SJCRH30 (cell line): ENCODE data around the gene CLDN14. TPM values are rescaled to one million over a fixed set of nuclear protein-coding genes. Genes with fewer than 3 reads are reported as not detected.
A peak's percentile ranks its signal among the peaks of the same experiment; 100 is the strongest.

Source experiments
- DNase-seq, 2 experiments: peaks; one replicate each; pipeline ENCODE4 v3.0.0-alpha.2; 2015 to 2020
- H3K27ac ChIP-seq: fragments of 250-450 bp; sonication (Bioruptor Pico); 2 replicates; pipeline ENCODE4 v1.5.1; 2020; ENCODE audit warnings: mild to moderate bottlenecking, moderate library complexity
- H3K27me3 ChIP-seq: fragments of 250-450 bp; sonication (Bioruptor Pico); 2 replicates; pipeline ENCODE4 v1.5.1; 2020; ENCODE audit warnings: mild to moderate bottlenecking, moderate library complexity
- H3K36me3 ChIP-seq: fragments of 250-450 bp; sonication (Bioruptor Pico); 2 replicates; pipeline ENCODE4 v1.5.1; 2020; ENCODE audit warnings: mild to moderate bottlenecking, moderate library complexity
- H3K4me1 ChIP-seq: fragments of 250-450 bp; sonication (Bioruptor Pico); 2 replicates; pipeline ENCODE4 v1.5.1; 2020; ENCODE audit warnings: mild to moderate bottlenecking, moderate library complexity
- H3K4me3 ChIP-seq: fragments of 250-450 bp; sonication (Bioruptor Pico); 2 replicates; pipeline ENCODE4 v1.5.1; 2020; ENCODE audit warnings: mild to moderate bottlenecking, moderate library complexity
- H3K9me3 ChIP-seq: fragments of 250-450 bp; sonication (Bioruptor Pico); replicated peaks from 2 replicates; pipeline ENCODE4 v1.5.1; 2020; ENCODE audit warnings: mild to moderate bottlenecking, moderate library complexity
- total RNA-seq: library from RNA; depleted of rRNA; stranded (reverse); fragments of >200 nt; shearing (Covaris generic); gene quantifications from 2 replicates; pipeline ENCODE4 v1.2.3, GENCODE V29; 2014

The CLDN14 gene
- total RNA-seq, 1 experiment from 2014 or later, result not detected

DNA sequence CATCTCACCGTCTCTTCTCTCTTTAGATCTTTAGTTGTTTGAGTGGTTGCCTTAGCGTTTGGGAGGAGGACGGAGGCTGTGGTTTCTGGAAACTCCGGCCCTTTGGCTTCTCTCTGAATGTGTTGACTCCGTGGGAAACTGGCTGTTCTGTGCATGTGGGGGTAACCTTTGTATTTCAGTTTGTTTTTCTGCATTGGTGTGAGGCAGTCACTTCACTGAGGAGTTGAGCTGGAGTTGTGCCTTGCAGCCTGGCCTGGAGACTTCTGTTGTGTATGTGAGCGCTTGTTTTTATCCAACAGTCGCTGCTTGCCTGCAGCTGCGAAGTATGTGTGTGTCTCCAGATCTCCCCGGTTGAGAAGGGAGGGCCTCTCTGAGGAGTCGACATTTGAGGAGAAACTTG, 33.6 kb downstream of the CLDN14 start:
- Histone ChIP-seq H3K4me1 (no peaks in the 10 kb centered on the region), H3K27ac (no peak overlapping the region), H3K9me3 (no peaks in the 10 kb centered on the region), H3K27me3 (no peaks in the 10 kb centered on the region), H3K36me3 (no peaks in the 10 kb centered on the region), H3K4me3 (no peak overlapping the region)
- DNase-seq, result no peak

DNA sequence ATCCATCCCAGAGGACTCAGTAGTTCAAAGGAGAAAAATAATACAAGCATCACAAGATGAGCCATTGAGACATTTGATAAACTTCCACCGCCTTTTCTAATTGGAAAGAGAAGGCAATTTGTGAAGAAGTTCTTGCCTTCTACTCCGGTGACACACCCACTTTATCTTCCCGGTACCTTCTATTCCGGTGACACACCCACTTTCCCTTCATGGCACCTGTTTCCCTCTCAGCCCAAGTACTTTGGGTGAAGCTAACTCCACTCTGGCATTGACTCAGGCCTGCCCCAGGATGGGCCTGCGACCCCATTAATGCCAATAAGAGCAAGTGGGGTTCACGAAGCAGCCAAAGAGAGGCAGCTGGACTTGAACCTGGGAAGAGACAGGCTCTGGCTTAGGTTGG, 38.2 kb downstream of the CLDN14 start:
- Histone ChIP-seq H3K4me3 (no peak overlapping the region), H3K27ac (no peak overlapping the region), H3K4me1 (no peaks in the 10 kb centered on the region), H3K9me3 (no peaks in the 10 kb centered on the region), H3K36me3 (no peaks in the 10 kb centered on the region), H3K27me3 (no peaks in the 10 kb centered on the region)
- no peak for DNase-seq

DNA sequence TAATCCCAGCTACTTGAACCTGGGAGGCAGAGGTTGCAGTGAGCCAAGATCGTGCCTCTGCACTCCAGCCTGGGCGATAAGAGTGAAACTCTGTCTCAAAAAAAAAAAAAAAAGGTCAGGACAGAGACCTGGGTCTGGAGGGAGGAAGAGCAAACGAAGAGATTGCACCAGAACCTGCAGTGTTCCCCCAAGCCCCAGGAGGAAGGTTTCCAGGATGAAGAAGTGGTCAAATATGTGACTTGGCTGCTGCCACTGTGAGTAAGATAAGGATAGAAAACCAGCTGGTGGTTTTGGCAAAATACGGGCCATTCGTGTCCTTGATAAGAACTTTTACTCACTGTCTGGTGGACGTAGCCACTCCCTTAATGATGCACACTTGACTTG, 42.2 kb downstream of the CLDN14 start:
- H3K36me3 ChIP-seq, result no peaks in the 10 kb centered on the region
- H3K27me3 ChIP-seq, result no peaks in the 10 kb centered on the region
- no peaks in the 10 kb centered on the region for H3K4me1 ChIP-seq
- H3K9me3 ChIP-seq, result no peaks in the 10 kb centered on the region
- no peak for DNase-seq
- H3K4me3 ChIP-seq, result no peak overlapping the region
- H3K27ac ChIP-seq, result no peak overlapping the region

DNA sequence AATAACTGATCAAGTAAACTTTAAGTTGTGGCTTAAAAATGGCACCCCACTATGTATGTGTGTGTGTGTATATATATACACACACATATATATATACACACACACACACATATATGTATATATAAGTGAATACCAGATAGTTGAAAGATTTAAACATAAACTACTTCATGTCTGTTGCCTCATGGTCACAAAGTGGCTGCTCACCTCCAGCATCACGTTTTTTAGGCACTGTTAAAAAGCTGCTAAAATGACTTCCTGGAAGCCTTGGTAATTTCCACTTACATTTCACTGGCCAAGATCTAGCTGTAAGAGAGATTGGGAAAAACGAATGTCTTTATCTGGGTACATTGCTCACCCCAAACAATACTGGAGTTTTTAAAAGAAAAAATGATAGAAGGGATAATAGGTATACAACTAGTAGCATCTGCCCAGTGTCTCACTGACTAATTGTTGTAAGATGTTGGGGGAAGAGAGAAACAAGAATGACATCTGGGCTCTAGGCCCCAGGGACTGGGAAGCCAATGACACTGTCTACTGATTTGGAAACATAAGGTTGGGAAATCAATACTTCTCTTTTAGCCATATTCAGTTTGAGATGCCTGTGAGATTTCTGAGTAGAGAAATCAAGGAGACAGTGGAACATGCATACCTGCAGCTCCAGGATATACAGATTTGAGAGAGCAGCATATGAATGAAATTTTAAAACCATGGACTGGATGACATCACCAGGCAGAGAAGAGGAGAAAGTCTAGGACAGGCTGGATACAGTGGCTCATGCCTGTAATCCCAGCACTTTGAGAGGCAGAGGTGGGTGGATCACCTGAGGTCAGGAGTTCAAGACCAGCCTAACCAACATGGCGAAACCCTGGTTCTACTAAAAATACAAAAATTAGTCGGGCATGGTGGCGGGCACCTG, 42.8 kb downstream of the CLDN14 start:
- no peak overlapping the region for H3K4me3 ChIP-seq
- no peak overlapping the region for H3K27ac ChIP-seq
- DNase-seq, result no peak

DNA sequence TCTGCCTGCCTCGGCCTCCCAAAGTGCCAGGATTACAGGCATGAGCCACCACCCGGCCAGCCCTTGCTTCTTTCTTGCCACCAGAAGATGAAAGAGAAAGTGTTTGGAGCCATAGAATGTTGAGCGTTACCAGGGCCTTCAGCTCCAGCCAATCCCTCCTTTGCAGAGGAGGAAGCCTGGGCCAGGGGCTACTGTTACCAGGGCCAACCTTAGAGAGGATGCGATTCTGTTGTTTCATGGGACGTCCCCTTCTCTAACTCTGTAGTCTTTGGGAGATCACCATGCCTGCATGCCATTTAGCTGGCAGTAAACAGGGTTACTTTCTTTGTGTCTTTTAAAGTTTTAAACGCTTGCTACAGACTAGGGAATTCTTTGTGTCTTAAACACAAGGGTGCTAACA, 45.8 kb downstream of the CLDN14 start:
- no peaks in the 10 kb centered on the region for H3K27me3 ChIP-seq
- DNase-seq, result no peak
- no peak overlapping the region for H3K27ac ChIP-seq
- no peak overlapping the region for H3K4me3 ChIP-seq
- no peaks in the 10 kb centered on the region for H3K36me3 ChIP-seq
- H3K9me3 ChIP-seq, result no peaks in the 10 kb centered on the region
- H3K4me1 ChIP-seq, result peaks cover 10% of the 10 kb centered on the region

More for the DNA sequence above, 42.8 kb downstream of the CLDN14 start:
- no peaks in the 10 kb centered on the region for H3K9me3 ChIP-seq
- no peaks in the 10 kb centered on the region for H3K36me3 ChIP-seq
- no peaks in the 10 kb centered on the region for H3K27me3 ChIP-seq
- H3K4me1 ChIP-seq, result no peaks in the 10 kb centered on the region

DNA sequence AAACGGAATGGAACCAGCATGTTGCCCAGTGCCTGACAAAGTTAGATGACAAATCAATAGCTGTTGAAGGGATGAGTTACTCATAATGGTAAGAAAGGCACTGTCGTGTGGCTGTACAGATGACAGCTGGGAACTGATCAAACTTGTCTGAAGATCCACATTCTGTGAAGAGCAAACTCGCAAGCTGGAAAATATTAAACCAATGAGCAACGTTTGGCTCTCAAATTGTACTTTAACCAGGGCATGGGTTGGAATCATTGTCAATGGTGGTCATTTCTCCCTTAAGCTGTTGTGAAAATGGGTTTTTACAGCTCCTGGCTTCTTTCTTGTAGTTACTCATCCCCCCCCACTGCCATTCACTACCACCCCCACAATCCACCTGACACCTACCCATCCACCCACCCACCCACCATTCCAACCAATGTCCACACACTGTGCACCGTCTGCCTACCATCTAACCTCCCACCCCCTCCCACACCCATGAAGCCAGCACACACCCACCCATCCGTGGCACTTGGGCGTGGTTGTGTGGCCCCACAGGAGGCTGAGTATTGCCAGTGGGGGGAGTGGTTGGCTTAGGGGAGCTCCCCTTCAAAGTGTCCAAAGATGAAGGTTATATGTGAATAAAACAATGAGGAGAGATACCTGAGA, 46.7 kb downstream of the CLDN14 start:
- no peak overlapping the region for H3K4me3 ChIP-seq
- peaks cover 13% of the 10 kb centered on the region for H3K4me1 ChIP-seq
- H3K9me3 ChIP-seq, result no peaks in the 10 kb centered on the region
- H3K27me3 ChIP-seq, result no peaks in the 10 kb centered on the region
- H3K27ac ChIP-seq, result no peak overlapping the region
- no peak for DNase-seq
- no peaks in the 10 kb centered on the region for H3K36me3 ChIP-seq

DNA sequence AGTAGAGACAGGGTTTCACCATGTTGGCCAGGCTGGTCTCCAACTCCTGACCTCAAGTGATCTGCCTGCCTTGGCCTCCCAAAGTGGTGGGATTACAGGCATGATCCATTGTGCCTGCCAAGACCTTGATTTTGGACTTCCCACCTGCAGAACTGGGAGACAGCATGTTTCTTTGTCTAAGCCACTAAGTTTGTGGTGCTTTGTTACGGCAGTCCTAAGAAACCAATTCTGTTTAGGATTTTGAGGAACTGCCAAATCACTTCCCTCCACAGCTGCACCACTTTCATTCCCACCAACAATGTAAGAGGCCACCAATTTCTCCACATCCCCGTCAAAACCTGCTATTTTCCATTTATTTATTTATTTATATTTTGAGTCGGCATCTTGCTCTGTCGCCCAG, 48.7 kb downstream of the CLDN14 start:
- Histone ChIP-seq H3K27ac (no peak overlapping the region), H3K4me1 (peaks cover 13% of the 10 kb centered on the region), H3K4me3 (no peak overlapping the region)

DNA sequence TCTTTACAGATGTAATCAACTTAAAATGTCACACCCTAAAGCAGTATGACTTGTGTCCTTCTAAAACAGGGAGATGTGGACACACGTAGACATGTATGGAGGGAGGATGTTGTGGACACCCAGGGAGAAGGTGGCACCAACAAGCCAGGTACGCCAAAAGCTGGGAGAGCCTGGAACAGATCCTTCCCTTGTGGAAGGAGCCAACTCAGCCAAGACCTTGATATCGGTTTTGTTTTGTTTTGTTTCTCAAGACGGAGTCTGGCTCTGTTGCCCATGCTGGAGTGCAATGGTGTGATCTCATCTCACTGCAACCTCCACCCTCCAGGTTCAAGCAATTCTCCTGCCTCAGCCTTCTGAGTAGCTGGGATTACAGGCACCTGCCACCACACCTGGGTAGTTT, 49.1 kb downstream of the CLDN14 start:
- Histone ChIP-seq H3K27me3 (no peaks in the 10 kb centered on the region), H3K9me3 (no peaks in the 10 kb centered on the region), H3K36me3 (no peaks in the 10 kb centered on the region), H3K4me3 (peak overlapping the region; percentile 44), H3K27ac (peak overlapping the region; percentile 90), H3K4me1 (peaks cover 13% of the 10 kb centered on the region)
- DNase-seq, result no peak

More for the DNA sequence above, 48.7 kb downstream of the CLDN14 start:
- Histone ChIP-seq H3K9me3 (no peaks in the 10 kb centered on the region), H3K27me3 (no peaks in the 10 kb centered on the region), H3K36me3 (no peaks in the 10 kb centered on the region)
- DNase-seq, result no peak

DNA sequence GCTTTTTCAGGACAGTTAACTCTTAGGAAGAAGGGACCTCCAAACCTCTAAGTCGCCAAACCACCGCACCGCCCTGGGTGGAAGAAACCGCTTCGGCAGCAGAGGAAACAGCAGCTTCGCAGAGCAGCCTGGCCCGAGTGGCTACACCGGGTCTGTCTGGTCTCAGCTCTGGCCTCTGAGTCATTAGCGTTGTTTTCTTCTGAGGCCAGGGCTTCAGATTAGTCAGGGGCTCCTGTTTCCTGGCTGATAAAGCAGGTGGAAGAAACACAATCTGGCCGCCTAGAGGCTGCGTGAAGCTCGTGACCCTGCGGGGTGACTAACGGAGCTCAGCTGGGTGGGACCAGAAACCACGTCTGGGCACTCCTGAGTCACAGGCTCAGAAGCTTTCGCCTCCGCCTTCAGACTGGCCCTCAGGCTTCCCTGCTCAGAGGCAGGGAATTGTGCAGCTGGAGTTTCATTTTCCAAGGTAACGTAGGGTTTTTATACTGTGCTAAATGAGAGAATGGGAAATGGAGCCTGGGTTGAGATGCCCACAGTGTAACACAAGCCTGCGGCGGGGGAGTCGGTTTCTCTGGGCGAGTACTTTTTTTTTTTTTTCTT, 49.9 kb downstream of the CLDN14 start:
- peaks cover 13% of the 10 kb centered on the region for H3K4me1 ChIP-seq
- H3K27ac ChIP-seq, result peak overlapping the region; percentile 90
- DNase-seq, result peak; percentile 94 to 97
- no peaks in the 10 kb centered on the region for H3K27me3 ChIP-seq
- peak overlapping the region; percentile 44 for H3K4me3 ChIP-seq
- H3K9me3 ChIP-seq, result no peaks in the 10 kb centered on the region
- no peaks in the 10 kb centered on the region for H3K36me3 ChIP-seq

DNA sequence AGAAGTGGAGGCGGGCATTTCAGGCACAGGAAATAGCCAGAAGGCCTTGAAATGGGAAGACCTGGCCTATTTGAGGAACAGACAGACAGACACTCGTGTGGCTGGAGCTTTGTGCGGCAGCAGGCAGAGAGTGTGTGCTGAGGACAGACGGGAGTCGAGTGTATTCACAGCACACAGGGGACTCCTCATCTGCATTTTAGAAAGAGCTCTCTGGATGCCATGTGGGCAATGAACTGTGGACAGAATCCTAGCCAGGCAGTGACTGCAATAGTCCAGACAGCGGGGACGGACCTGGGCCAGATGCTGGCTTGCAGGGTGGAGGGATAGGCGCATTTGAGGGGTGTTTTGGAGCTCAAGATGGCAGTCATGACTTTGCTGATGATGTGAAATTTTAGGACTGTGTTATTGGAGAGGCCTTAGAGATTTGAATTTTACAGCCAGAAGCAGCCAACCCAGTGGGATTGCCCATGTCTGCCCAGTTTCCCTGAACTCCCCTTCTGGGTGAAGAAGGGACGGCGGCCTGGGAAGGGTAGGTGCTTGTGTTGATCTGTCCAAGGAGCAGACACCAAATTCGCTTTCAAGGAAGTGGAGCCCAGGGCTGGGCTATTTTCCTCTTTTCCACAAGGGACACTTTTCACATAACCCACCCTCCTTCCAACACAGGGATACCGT, 51.0 kb downstream of the CLDN14 start:
- peak overlapping the region; percentile 90 for H3K27ac ChIP-seq
- DNase-seq, result peak in 1 of 2 experiments; percentile 33
- no peaks in the 10 kb centered on the region for H3K9me3 ChIP-seq
- peaks cover 18% of the 10 kb centered on the region for H3K4me1 ChIP-seq
- no peaks in the 10 kb centered on the region for H3K27me3 ChIP-seq
- no peak overlapping the region for H3K4me3 ChIP-seq
- H3K36me3 ChIP-seq, result no peaks in the 10 kb centered on the region

DNA sequence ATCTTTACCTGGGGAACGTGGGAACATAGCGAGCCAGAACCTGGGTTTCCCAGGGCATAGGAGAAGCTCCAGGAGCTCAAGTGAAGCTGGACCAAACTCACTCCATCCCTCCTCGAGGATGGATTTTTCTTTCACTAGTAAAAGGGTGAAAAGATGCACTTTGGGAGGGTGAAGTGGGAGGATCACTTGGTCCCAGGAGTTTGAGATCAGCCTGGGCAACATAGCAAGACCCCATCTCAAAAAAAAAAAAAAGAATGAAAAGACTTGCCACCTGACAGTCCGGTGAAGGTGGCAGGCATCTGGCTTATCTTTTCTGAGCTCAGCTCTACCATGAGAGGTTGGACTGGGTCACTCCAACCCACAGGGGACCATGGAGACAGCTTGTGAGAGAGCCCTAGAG, 52.4 kb downstream of the CLDN14 start:
- H3K36me3 ChIP-seq, result no peaks in the 10 kb centered on the region
- no peak overlapping the region for H3K27ac ChIP-seq
- H3K9me3 ChIP-seq, result no peaks in the 10 kb centered on the region
- H3K4me1 ChIP-seq, result peaks cover 21% of the 10 kb centered on the region
- no peak for DNase-seq
- no peaks in the 10 kb centered on the region for H3K27me3 ChIP-seq
- no peak overlapping the region for H3K4me3 ChIP-seq

DNA sequence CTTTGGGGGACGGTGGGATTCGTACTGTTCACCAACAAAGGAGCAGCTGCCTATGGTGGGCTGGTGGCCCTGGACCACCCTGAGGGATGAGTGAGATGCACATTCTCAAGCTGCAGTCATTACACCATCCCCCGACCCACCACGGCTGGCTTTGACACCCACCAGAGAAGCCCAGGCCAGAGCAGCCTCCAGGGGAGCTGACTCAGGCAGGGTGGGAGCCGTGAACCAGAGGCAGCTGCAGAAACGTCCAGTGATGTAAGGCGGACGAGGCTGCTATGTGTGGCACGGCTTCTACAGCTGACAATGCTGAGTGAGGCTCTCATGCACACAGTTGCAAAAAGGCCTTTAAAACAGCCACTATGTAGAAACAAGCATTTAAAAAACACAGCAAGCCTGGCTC, 54.6 kb downstream of the CLDN14 start:
- H3K9me3 ChIP-seq, result no peaks in the 10 kb centered on the region
- H3K27ac ChIP-seq, result no peak overlapping the region
- no peaks in the 10 kb centered on the region for H3K36me3 ChIP-seq
- no peak overlapping the region for H3K4me3 ChIP-seq
- peaks cover 27% of the 10 kb centered on the region for H3K4me1 ChIP-seq
- DNase-seq, result peak; percentile 56 to 62
- H3K27me3 ChIP-seq, result no peaks in the 10 kb centered on the region

DNA sequence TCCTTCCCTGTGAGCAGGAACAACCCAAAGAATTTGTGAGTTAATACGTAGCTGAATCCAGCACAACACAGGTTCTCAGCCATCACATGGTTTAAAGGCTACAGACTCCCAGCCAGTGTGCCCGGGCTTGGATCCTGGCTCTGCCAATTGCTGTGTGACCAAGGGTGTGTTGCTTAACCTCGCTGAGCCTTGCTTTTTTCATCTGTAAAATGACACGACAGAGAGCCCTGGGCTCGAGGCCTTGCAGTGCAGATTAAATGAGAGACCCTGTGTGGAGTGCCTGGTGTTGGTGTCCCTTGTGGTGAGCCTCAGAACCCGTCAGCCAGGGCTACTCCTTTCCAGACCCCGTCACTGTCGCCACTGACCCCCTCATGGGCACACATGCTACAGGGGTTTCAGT, 55.3 kb downstream of the CLDN14 start:
- H3K4me1 ChIP-seq, result peaks cover 26% of the 10 kb centered on the region
- no peaks in the 10 kb centered on the region for H3K36me3 ChIP-seq
- H3K9me3 ChIP-seq, result no peaks in the 10 kb centered on the region
- no peak for DNase-seq
- H3K27me3 ChIP-seq, result no peaks in the 10 kb centered on the region
- no peak overlapping the region for H3K4me3 ChIP-seq
- peak overlapping the region; percentile 2; the same call in 1 of the 2 replicates for H3K27ac ChIP-seq

DNA sequence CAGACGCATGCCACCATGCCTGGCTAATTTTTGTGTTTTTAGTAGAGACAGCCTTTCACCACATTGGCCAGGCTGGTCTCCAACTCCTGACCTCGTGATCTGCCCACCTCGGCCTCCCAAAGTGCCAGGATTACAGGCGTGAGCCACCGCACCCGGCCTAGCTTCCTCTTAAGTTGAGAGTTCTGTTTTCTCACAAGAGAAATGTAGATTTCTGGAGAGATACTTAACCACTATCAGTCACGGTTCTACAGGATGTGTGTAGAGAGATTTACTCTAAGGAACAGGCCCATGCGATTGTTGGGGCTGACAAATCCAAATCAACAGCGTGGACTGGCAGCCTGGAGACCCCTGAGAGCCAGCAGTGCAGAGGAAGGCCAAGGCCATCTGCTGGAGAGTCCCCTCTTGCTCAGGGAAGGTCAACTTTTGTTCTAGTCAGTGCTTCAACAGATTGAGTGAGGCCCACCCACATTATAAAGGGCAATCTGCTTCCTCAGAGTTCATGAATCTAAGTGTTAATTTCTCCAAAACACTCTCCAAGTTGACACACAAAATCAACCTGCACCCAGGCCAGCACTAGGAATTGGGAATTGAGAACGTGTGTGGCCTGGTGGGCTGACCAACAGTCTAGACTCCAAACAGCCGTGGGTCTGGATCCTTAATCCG, 56.0 kb downstream of the CLDN14 start:
- Histone ChIP-seq H3K36me3 (no peaks in the 10 kb centered on the region), H3K4me1 (peaks cover 22% of the 10 kb centered on the region), H3K4me3 (no peak overlapping the region), H3K9me3 (no peaks in the 10 kb centered on the region), H3K27ac (peak overlapping the region; percentile 16; the same call in 1 of the 2 replicates), H3K27me3 (no peaks in the 10 kb centered on the region)
- peak in 1 of 2 experiments; percentile 16 for DNase-seq
